HepG2 (cell line): ENCODE results near the gene NADK2. TPM values are rescaled to one million over a fixed set of nuclear protein-coding genes. Genes with fewer than 3 reads are reported as not detected.

ENCODE experiments used
- ATAC-seq: fragments of 200-7000 bp; cut with Tn5 transposase; 3 replicates; pipeline ENCODE4 v1.9.1; 2020; ENCODE audit warnings: mild to moderate bottlenecking, moderate library complexity
- BruUV-seq: library from RNA; stranded (reverse); fragments of 400-500 nt; replicated peaks from 2 replicates; lab custom pipeline; 2021; lab: Mats Ljungman, UMichigan
- CTCF ChIA-PET: fragments of 300-600 bp; formaldehyde crosslinking; extraction: SDS; loops from one replicate; lab custom pipeline; 2021; ENCODE audit warnings: low total read pairs, inconsistent platforms, low intra/inter-chr PET ratio; lab: Yijun Ruan, JAX
- POLR2A ChIA-PET: fragments of 350-600 bp; sonication (Branson Sonifier 250); formaldehyde crosslinking; loops from one replicate; lab custom pipeline; 2020; ENCODE audit warnings: antibody characterized with exemption, inconsistent platforms; lab: Yijun Ruan, JAX
- DNase-seq: peaks from one replicate; pipeline ENCODE4 v3.0.0-alpha.2; 2015; ENCODE audit warnings: low spot score
- FAIRE-seq: peaks from 3 replicates; lab custom pipeline; 2011; peaks lifted over from hg19 to GRCh38; lab: Jason Lieb, UNC
- H2AFZ ChIP-seq: one replicate; pipeline ENCODE4 v1.6.1; 2011; ENCODE audit warnings: low read length, inconsistent platforms
- H3K27ac ChIP-seq: fragments of 300-600 bp; 3 replicates; pipeline ENCODE4 v1.8.0; 2011; ENCODE audit warnings: mixed run types, mild to moderate bottlenecking, mixed read lengths, low read length, inconsistent platforms; ENCODE audit not compliant: insufficient read depth; ENCODE audit errors: extremely low read length
- H3K27me3 ChIP-seq, 2 experiments: fragments of 200-600 bp in 1 of 2; 2 replicates in 1 of 2; 3 replicates in 1 of 2; pipeline versions ENCODE4 v1.6.0 to v1.8.0; 2011; ENCODE audit warnings: low read length in 2 of 2, mild to moderate bottlenecking in 2 of 2, moderate library complexity in 2 of 2, inconsistent platforms in 1 of 2; ENCODE audit not compliant: insufficient read depth in 2 of 2, control insufficient read depth in 1 of 2
- H3K36me3 ChIP-seq, 2 experiments: fragments of 200-600 bp in 1 of 2; replicated peaks in 1 of 2; 2 replicates in 1 of 2; 3 replicates in 1 of 2; pipeline versions ENCODE4 v1.5.1 to v1.8.0; 2011; ENCODE audit warnings: low read length in 2 of 2, inconsistent platforms in 1 of 2; ENCODE audit not compliant: insufficient read depth in 2 of 2, control insufficient read depth in 1 of 2
- H3K4me1 ChIP-seq: 2 replicates; pipeline ENCODE4 v1.5.1; 2012; ENCODE audit warnings: low read length, inconsistent platforms; ENCODE audit not compliant: insufficient read depth
- H3K4me2 ChIP-seq: 2 replicates; pipeline ENCODE4 v1.6.0; 2011; ENCODE audit warnings: low read depth, low read length, inconsistent platforms
- H3K4me3 ChIP-seq, 3 experiments: fragments of 200-600 bp in 1 of 3; sonication (generic), shearing (Covaris generic) in 1 of 3; replicated peaks in 1 of 3; 2 replicates each; pipeline ENCODE4 v1.5.1; 2011 to 2016; ENCODE audit warnings: low read length in 3 of 3, inconsistent platforms in 2 of 3, low read depth in 2 of 3, mild to moderate bottlenecking in 2 of 3, control low read depth in 1 of 3, mixed read lengths in 1 of 3; ENCODE audit not compliant: insufficient read depth in 1 of 3
- H3K79me2 ChIP-seq: one replicate; pipeline ENCODE4 v1.6.1; 2011; ENCODE audit warnings: low read length, inconsistent platforms; ENCODE audit not compliant: insufficient read depth
- H3K9ac ChIP-seq: 2 replicates; pipeline ENCODE4 v1.6.0; 2011; ENCODE audit warnings: mild to moderate bottlenecking, low read depth, low read length, inconsistent platforms; ENCODE audit not compliant: insufficient read depth
- H3K9me3 ChIP-seq: 2 replicates; pipeline ENCODE4 v1.5.1; 2012; ENCODE audit warnings: mild to moderate bottlenecking, low read length
- H4K20me1 ChIP-seq: 2 replicates; pipeline ENCODE4 v1.6.0; 2011; ENCODE audit warnings: inconsistent platforms, mild to moderate bottlenecking, low read length, moderate library complexity; ENCODE audit not compliant: insufficient read depth
- CEBPZ ChIP-seq: IDR thresholded peaks from 2 replicates; pipeline ENCODE4 v1.6.1; 2012; ENCODE audit warnings: low read length, improper control_type of control experiment
- ELF4 ChIP-seq: sonication (generic); formaldehyde crosslinking; IDR thresholded peaks from 2 replicates; pipeline ENCODE4 v1.5.0; 2020; ENCODE audit warnings: missing genetic modification reagents, mild to moderate bottlenecking, moderate library complexity, borderline replicate concordance
- GLI4 ChIP-seq: sonication (generic); formaldehyde crosslinking; IDR thresholded peaks from 2 replicates; pipeline ENCODE4 v1.5.1; 2020; ENCODE audit warnings: missing genetic modification reagents, mild to moderate bottlenecking, moderate library complexity, borderline replicate concordance
- HIVEP1 ChIP-seq: sonication (generic); formaldehyde crosslinking; IDR thresholded peaks from 2 replicates; pipeline ENCODE4 v1.4.0; 2020; ENCODE audit warnings: mild to moderate bottlenecking, missing genetic modification reagents
- PITX1 ChIP-seq: sonication (generic); formaldehyde crosslinking; IDR thresholded peaks from 2 replicates; pipeline ENCODE4 v1.5.1; 2020; ENCODE audit warnings: mild to moderate bottlenecking, missing genetic modification reagents
- RARA ChIP-seq: IDR thresholded peaks from 2 replicates; pipeline ENCODE4 v1.6.1; 2016; ENCODE audit warnings: missing genetic modification reagents, missing compliant biosample characterization
- RFXANK ChIP-seq: IDR thresholded peaks from 2 replicates; pipeline ENCODE4 v1.6.1; 2016
- TCF12 ChIP-seq, 2 experiments: fragments of 450-650 bp in 1 of 2; sonication (generic) in 1 of 2; formaldehyde crosslinking in 1 of 2; IDR thresholded peaks; 2 replicates each; pipeline versions ENCODE4 v1.6.1 to v1.8.0; 2017 to 2022; ENCODE audit warnings: antibody characterized with exemption in 1 of 2, mild to moderate bottlenecking in 1 of 2, missing genetic modification reagents in 1 of 2, moderate library complexity in 1 of 2
- YY1 ChIP-seq: IDR thresholded peaks from 2 replicates; pipeline ENCODE4 v1.6.1; 2011; ENCODE audit warnings: low read length, low read depth, moderate library complexity, mild to moderate bottlenecking; ENCODE audit not compliant: insufficient read depth, insufficient replicate concordance
- ZBTB46 ChIP-seq: sonication (generic); formaldehyde crosslinking; IDR thresholded peaks from 2 replicates; pipeline ENCODE4 v1.4.0; 2020; ENCODE audit warnings: mild to moderate bottlenecking, missing genetic modification reagents, borderline replicate concordance
- ZC3H13 ChIP-seq: sonication (generic); formaldehyde crosslinking; IDR thresholded peaks from 2 replicates; pipeline ENCODE4 v1.8.1; 2023; ENCODE audit warnings: mild to moderate bottlenecking, missing genetic modification reagents, moderate library complexity
- ZIK1 ChIP-seq: sonication (generic); formaldehyde crosslinking; IDR thresholded peaks from 2 replicates; pipeline ENCODE4 v1.5.0; 2020; ENCODE audit warnings: mild to moderate bottlenecking, low read depth, missing genetic modification reagents, borderline replicate concordance
- ZNF891 ChIP-seq: sonication (generic); formaldehyde crosslinking; IDR thresholded peaks from 2 replicates; pipeline ENCODE4 v1.5.0; 2020; ENCODE audit warnings: mild to moderate bottlenecking, missing genetic modification reagents
- WGBS: methylation state at CpG from one replicate; pipeline ENCODE4 v1.1.6; 2017; ENCODE audit warnings: low lambda C conversion rate; 5-methylcytosine and 5-hydroxymethylcytosine counted together
- in situ Hi-C: cut with HindIII; loops from 2 replicates; pipeline ENCODE4 v1.10.0; 2017; ENCODE audit warnings: low pct_unique_long_range_greater_than_20kb; ENCODE audit not compliant: extremely low pct_ligation_motif_present
- intact Hi-C: fragments of 100-400 bp; cut with micrococcal nuclease; formaldehyde crosslinking; loops from one replicate; pipeline ENCODE4 v1.10.0; 2022; ENCODE audit not compliant: unreplicated experiment
- polyA plus RNA-seq, 8 experiments: library from polyadenylated mRNA; depleted of rRNA in 3 of 8; stranded (reverse) in 7 of 8; unstranded in 1 of 8; fragments of >200 nt; fragmentation: Illumina TruSeq in 4 of 8; extraction: Trizol in 4 of 8; gene quantifications; 2 replicates each; pipeline versions ENCODE4 v1.2.1 to v1.2.3, GENCODE V29; 2011 to 2016; ENCODE audit warnings: low read depth in 4 of 8, missing spikeins in 1 of 8, mixed read lengths in 1 of 8; ENCODE audit not compliant: insufficient read depth in 1 of 8
- total RNA-seq, 5 experiments: library from RNA; depleted of rRNA; stranded (reverse); fragments of >200 nt; fragmentation: Illumina TruSeq; extraction: Trizol; gene quantifications; 2 replicates each; pipeline ENCODE4 v1.2.3, GENCODE V29; 2016; ENCODE audit warnings: low read depth in 1 of 5

Gene NADK2
- total and polyA plus RNA-seq, 2 of the 13 experiments (the other 11 are each of a cell fraction or from before 2014, with no cell fraction given): 13.9 to 71.4 TPM

DNA sequence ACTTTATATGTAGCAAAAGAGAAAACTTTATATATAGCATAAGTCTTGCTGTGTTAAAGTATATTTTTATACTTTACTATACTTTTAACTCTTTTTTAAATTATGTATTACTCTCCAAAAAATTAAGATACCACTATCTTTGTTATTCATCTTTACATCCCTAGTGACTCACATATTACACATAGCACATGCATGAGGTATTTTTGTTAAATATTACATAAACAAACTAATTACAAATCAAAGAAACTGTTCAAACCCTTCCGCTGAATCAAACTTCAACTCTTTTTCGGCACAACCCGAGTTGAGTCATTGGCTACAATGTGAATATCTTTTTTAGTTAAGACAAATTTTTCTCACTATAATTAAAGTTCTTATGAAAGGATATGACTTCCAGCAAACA, 32.1 kb downstream of the NADK2 start (continued):
- no peak for TF ChIP-seq PITX1
- TF ChIP-seq RARA (CRISPR knock-in tag): no peak
- no peak for TF ChIP-seq ZC3H13 (CRISPR knock-in tag)
- no peak for TF ChIP-seq RFXANK
- TF ChIP-seq, all 625 proteins: peak for 0

GRCh38 chr5:36208786-36209185, 32.9 kb downstream of the NADK2 start:
- DNase-seq (no peak), ATAC-seq (no peak), FAIRE-seq (no peak)
- Histone ChIP-seq H3K4me1 (no peaks in the 10 kb centered on the region), H3K79me2 (no peaks in the 10 kb centered on the region), H3K36me3 (peaks cover 6 to 39% of the 10 kb centered on the region in 2 experiments), H3K27me3 (no peaks in the 10 kb centered on the region), H4K20me1 (no peaks in the 10 kb centered on the region; the same call in 1 of the 2 replicates), H3K4me2 (no peak overlapping the region), H3K27ac (no peak overlapping the region), H3K4me3 (no peak overlapping the region), H3K9ac (no peak overlapping the region), H3K9me3 (no peaks in the 10 kb centered on the region), H2AFZ (no peak overlapping the region)
- no TSS peak for BruUV-seq
- TF ChIP-seq ZIK1 (CRISPR knock-in tag): no peak
- in situ Hi-C loops (no loop called here), intact Hi-C loops (no loop called here)
- CTCF ChIA-PET: no interaction called here
- 100% methylated on average over 2 of the region's 2 CpGs for WGBS
- POLR2A ChIA-PET: no interaction called here

DNA sequence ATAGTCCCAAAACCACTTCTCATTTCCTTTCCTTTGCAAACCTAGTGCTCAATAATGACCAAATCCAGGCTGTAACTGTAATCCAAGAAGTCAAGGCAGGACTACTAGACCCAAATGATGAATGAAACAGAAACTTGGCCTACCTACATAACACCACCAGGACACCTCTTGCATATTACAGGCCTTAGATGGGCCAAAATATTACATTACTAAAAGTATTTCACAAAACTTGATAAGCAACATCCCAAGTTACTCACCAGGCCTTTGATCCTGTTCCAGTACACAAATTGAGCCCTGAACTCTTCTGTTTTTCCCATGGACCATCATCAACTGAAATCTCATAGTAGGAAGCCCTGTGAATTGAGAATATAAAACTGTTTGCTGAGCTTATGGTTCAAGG, 34.8 kb downstream of the NADK2 start:
- DNase-seq: no peak
- BruUV-seq: no TSS peak
- intact Hi-C loops: no loop called here
- no peak overlapping the region for H3K4me3 ChIP-seq
- FAIRE-seq: no peak
- H4K20me1 ChIP-seq: no peaks in the 10 kb centered on the region
- no peak overlapping the region for H3K4me2 ChIP-seq
- no peak overlapping the region for H3K9ac ChIP-seq
- H3K79me2 ChIP-seq: no peaks in the 10 kb centered on the region
- H3K9me3 ChIP-seq: no peaks in the 10 kb centered on the region
- ATAC-seq: no peak
- POLR2A ChIA-PET: no interaction called here
- no peak overlapping the region for H3K27ac ChIP-seq
- in situ Hi-C loops: no loop called here
- H3K27me3 ChIP-seq: no peaks in the 10 kb centered on the region
- H3K4me1 ChIP-seq: no peaks in the 10 kb centered on the region
- H2AFZ ChIP-seq: no peak overlapping the region
- H3K36me3 ChIP-seq: peaks cover 4 to 33% of the 10 kb centered on the region in 2 experiments
- CTCF ChIA-PET: no interaction called here
- TF ChIP-seq GLI4 (no peak), ELF4 (CRISPR knock-in tag) (no peak), ZNF891 (CRISPR knock-in tag) (no peak), HIVEP1 (CRISPR knock-in tag) (no peak), ZBTB46 (CRISPR knock-in tag) (no peak), TCF12 (IDR thresholded peaks at IDR 0.05) (no peak), TCF12 (CRISPR knock-in tag; IDR thresholded peaks at IDR 0.05) (no peak), YY1 (no peak), CEBPZ (no peak)
